Neural crest cell (in vitro differentiated cells): ENCODE data around the gene BGN. TPM values are rescaled to one million over a fixed set of nuclear protein-coding genes. Genes with fewer than 3 reads are reported as not detected.

Experiments
- DNase-seq: peaks from one replicate; pipeline ENCODE4 v3.0.0; 2021; ENCODE audit warnings: low read depth, mixed read lengths, low spot score
- H3K27ac Mint-ChIP-seq: one replicate; pipeline ENCODE4 v1.8.0; 2021; ENCODE audit warnings: mild to moderate bottlenecking, mixed read lengths; ENCODE audit not compliant: unreplicated experiment
- H3K27me3 Mint-ChIP-seq: 2 replicates; pipeline ENCODE4 v1.8.0; 2021; ENCODE audit warnings: low read depth, mild to moderate bottlenecking, mixed read lengths
- H3K36me3 Mint-ChIP-seq: 2 replicates; pipeline ENCODE4 v1.8.0; 2021; ENCODE audit warnings: low read depth, mild to moderate bottlenecking, mixed read lengths
- H3K4me1 Mint-ChIP-seq: 2 replicates; pipeline ENCODE4 v1.8.0; 2021; ENCODE audit warnings: mixed read lengths
- H3K4me3 Mint-ChIP-seq: one replicate; pipeline ENCODE4 v1.8.0; 2021; ENCODE audit warnings: mild to moderate bottlenecking, mixed read lengths
- H3K9me3 Mint-ChIP-seq: 2 replicates; pipeline ENCODE4 v1.8.0; 2021; ENCODE audit warnings: mixed read lengths
- total RNA-seq: library from RNA; stranded (reverse); gene quantifications from 2 replicates; pipeline ENCODE4 v1.2.1, GENCODE V29; 2021
- TF ChIP-seq, protein P1 (sequence below): fragments of 200-600 bp; sonication (generic); conservative IDR thresholded peaks from 2 replicates; pipeline ENCODE4 v1.5.0; 2021; ENCODE audit warnings: antibody characterized with exemption, mild to moderate bottlenecking

BGN gene
- total RNA-seq, 1 donor from 2014 or later: 80.6 TPM

DNA sequence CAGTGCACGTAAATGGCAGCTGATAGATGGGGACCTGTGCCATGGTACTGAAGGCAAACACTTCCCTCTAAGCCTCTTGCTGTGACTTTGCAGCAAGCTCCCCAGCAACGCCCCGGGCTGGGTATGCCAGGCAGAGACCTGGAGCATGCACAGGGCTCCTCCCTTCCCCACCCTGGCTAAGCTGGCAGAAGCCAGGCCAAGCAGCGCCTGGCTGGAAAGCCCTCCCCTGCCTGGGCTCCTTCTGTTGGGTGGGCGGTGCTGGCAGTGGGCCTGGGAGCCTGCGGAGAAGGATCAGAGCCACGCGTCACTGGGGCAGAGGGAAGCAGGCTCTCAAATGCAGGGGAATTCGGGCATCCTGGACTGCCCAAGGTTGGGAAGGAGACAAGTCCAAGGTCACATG is 26.3 kb downstream of the BGN start:
- Mint-ChIP-seq H3K9me3 (no peaks in the 10 kb centered on the region), H3K27me3 (peaks cover 61% of the 10 kb centered on the region), H3K4me3 (no peak overlapping the region), H3K36me3 (peaks cover 1% of the 10 kb centered on the region), H3K27ac (no peak overlapping the region), H3K4me1 (peaks cover 3% of the 10 kb centered on the region)
- DNase-seq: no peak
- TF ChIP-seq, protein P1, sequence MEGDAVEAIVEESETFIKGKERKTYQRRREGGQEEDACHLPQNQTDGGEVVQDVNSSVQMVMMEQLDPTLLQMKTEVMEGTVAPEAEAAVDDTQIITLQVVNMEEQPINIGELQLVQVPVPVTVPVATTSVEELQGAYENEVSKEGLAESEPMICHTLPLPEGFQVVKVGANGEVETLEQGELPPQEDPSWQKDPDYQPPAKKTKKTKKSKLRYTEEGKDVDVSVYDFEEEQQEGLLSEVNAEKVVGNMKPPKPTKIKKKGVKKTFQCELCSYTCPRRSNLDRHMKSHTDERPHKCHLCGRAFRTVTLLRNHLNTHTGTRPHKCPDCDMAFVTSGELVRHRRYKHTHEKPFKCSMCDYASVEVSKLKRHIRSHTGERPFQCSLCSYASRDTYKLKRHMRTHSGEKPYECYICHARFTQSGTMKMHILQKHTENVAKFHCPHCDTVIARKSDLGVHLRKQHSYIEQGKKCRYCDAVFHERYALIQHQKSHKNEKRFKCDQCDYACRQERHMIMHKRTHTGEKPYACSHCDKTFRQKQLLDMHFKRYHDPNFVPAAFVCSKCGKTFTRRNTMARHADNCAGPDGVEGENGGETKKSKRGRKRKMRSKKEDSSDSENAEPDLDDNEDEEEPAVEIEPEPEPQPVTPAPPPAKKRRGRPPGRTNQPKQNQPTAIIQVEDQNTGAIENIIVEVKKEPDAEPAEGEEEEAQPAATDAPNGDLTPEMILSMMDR: no peak

DNA sequence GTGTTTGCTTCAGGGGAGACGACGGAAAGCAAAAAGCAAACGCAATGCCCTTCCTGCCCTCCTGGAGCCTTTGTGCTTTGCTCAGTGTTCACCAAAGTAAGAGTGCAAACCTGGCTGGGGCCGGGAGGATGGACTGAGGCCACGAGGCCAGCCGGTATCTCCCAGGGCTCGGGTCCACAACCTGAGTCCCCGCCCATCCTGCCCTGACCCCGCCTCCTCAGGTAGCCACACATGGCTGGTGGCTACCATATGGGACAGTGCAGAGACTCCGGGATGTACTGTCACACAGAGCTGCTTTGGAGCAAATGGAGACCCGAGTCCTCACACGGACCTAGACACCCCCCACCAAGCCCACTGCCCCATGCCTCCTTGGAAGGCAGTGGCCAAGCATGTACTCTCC is 27.5 kb downstream of the BGN start:
- Mint-ChIP-seq H3K27ac (no peak overlapping the region), H3K4me3 (no peak overlapping the region), H3K36me3 (no peaks in the 10 kb centered on the region), H3K27me3 (peaks cover 48% of the 10 kb centered on the region), H3K4me1 (peaks cover 4% of the 10 kb centered on the region), H3K9me3 (no peaks in the 10 kb centered on the region)
- TF ChIP-seq, protein P1: no peak
- no peak for DNase-seq

DNA sequence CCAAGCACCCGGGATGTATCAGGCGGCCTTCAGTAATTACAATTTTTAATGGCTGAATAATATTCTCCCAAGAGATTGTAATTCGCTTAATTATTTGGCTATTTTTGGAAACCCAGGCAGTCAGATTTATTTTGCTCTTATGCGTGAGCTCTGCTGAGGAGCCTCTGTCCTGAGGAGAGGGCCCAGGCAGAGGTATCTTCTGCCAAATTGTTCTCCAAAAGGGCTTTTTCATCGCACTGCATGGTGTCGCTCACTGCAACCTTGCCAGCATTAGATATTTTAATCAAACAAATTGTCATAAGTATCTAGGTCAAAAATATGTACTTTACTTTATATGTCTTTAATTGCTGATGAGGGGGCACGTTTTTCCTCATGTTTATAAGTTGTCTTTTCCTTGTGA is 28.5 kb downstream of the BGN start:
- Mint-ChIP-seq H3K36me3 (no peaks in the 10 kb centered on the region), H3K4me1 (peaks cover 7% of the 10 kb centered on the region), H3K9me3 (no peaks in the 10 kb centered on the region), H3K27me3 (peaks cover 47% of the 10 kb centered on the region), H3K4me3 (no peak overlapping the region), H3K27ac (no peak overlapping the region)
- DNase-seq: no peak
- TF ChIP-seq, protein P1: no peak

DNA sequence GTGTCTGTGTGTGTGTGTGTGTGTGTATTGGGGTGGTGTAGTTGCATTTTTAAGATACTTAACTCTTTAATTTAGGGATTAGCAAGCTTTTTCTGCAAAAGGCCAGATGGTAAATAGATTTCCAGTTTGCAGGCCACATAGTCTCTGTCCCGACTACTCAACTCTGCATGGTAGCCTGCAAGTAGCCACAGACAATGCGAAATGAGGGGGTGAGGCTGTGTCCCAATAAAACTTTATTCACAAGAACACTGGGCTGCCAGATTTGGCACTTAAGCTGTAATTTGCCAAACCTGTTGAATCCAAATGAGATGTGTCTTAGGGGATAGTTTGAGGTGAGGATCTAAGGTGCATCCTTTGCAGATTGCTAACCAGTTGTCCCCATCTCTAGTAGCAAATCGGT is 29.5 kb downstream of the BGN start:
- Mint-ChIP-seq H3K4me1 (peaks cover 4% of the 10 kb centered on the region), H3K4me3 (no peak overlapping the region)

DNA sequence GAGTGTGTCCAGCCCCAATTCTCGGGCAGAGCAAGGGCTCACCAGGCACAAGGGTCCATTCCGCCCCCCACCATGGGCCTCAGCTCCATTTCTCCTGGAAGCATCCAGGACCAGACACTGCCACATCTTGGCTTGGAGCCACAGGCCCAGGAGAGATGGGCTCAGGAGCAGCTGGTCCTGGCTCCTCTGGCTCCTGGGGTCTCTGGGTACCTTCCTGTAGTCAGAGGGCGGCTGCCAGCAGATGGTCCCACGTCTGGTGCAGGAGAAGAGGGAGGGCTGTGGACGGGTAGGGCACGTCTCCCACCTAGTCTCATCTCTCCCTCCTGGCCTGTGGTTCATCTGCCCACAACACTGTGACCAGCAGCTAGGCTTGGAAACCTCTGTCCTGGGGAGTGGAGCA is 30.7 kb downstream of the BGN start:
- DNase-seq: no peak

More for the DNA sequence above, 29.5 kb downstream of the BGN start:
- TF ChIP-seq, protein P1: no peak
- no peak overlapping the region for H3K27ac Mint-ChIP-seq
- no peaks in the 10 kb centered on the region for H3K9me3 Mint-ChIP-seq
- no peak for DNase-seq
- H3K27me3 Mint-ChIP-seq: peaks cover 37% of the 10 kb centered on the region
- H3K36me3 Mint-ChIP-seq: no peaks in the 10 kb centered on the region

More for the DNA sequence above, 30.7 kb downstream of the BGN start:
- Mint-ChIP-seq H3K4me1 (peaks cover 4% of the 10 kb centered on the region), H3K27ac (no peak overlapping the region), H3K36me3 (no peaks in the 10 kb centered on the region), H3K9me3 (no peaks in the 10 kb centered on the region), H3K4me3 (no peak overlapping the region), H3K27me3 (peaks cover 26% of the 10 kb centered on the region)
- TF ChIP-seq, protein P1: no peak
